HG03439 (cell line): ENCODE measurements around the gene TMEM62.
"Not testable (repeated sequence)": the region's sequence is repeated elsewhere in the genome, so short reads cannot be mapped to it uniquely, and the experiment has no call there.

ENCODE experiments used
- ATAC-seq: cut with Tn5 transposase; IDR thresholded peaks from one replicate; pipeline ENCODE4 v1.9.1; 2021; ENCODE audit warnings: mild to moderate bottlenecking, moderate library complexity; ENCODE audit not compliant: unreplicated experiment

Gene TMEM62

GRCh38 chr15:43169888-43170287, 36.5 kb downstream of the TMEM62 start:
- ATAC-seq: no peak

- ATAC-seq: not testable (repeated sequence)
Measured at GRCh38 chr15:43175656-43176309, 42.4 kb downstream of the TMEM62 start.

DNA sequence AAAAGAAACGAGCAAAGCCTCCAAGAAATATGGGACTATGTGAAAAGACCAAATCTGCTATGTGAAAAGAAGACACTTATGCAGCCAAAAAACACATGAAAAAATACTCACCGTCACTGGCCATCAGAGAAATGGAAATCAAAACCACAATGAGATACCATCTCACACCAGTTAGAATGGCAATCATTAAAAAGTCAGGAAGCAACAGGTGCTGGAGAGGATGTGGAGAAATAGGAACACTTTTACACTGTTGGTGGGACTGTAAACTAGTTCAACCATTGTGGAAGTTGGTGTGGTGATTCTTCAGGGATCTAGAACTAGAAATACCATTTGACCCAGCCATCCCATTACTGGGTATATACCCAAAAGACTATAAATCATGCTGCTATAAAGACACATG, 43.8 kb downstream of the TMEM62 start:
- ATAC-seq: not testable (repeated sequence)

GRCh38 chr15:43183270-43183669, 49.9 kb downstream of the TMEM62 start:
- no peak for ATAC-seq

GRCh38 chr15:43184407-43185124, 51.2 kb downstream of the TMEM62 start:
- peak; percentile 3 for ATAC-seq

GRCh38 chr15:43185157-43186002, 52.0 kb downstream of the TMEM62 start, which contains the start of gene CCNDBP1:
CCNDBP1 (plus strand) TSS chr15:43185403; CDS start chr15:43185499, 96 bp downstream.
- peak; percentile 92 for ATAC-seq

- ATAC-seq: peak; percentile 26
Measured at GRCh38 chr15:43186003-43186353, 52.6 kb downstream of the TMEM62 start.

DNA sequence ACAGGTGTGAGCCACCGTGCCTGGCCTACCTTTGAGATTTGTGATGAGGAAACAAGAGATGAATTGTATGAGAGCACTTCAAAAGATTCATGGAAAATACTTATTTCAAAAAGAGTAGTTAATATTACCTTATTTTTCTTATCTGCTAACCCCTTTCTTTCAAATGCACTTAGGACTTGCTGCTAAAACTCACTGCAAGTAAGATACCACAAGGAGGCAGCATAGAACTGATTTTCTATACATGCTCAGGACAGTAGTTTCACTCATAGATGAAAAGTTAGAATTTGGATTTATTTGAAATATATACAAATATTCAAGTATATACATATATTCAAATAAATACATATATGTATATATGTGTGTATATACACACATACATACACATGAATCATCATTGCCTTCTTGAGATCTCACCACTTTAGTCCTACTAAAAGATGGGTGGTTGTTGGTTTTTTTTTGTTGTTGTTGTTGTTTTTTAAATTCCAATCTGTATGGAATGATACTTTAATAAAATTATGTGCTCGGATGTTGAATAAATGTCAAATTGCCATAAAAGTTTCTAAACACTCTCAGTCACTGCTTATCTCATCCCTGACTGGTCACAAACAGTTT, 54.3 kb downstream of the TMEM62 start:
- no peak for ATAC-seq

- ATAC-seq: no peak
Measured at GRCh38 chr15:43189296-43189695, 55.9 kb downstream of the TMEM62 start.

- ATAC-seq: no peak
Measured at GRCh38 chr15:43190178-43190577, 56.8 kb downstream of the TMEM62 start.

DNA sequence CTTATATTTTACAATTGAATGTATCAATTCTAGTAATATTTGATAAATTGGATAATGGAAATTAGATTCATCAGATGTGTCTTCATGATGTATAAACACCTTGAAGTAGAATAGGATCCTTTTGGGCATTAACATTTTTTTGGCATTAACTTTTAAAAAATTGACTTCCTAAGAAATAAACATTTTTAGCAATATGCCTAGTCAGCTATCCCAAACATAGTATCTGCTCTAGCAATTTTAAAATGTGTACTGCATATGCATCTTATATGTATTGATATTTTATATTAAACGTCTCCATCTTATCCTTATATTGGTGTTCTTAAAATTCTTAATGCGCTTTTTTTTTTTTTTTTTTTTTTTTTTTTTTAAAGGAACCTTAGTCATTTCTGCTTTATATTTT, 60.3 kb downstream of the TMEM62 start:
- ATAC-seq: no peak

- ATAC-seq: no peak
Measured at GRCh38 chr15:43194795-43195194, 61.4 kb downstream of the TMEM62 start.

DNA sequence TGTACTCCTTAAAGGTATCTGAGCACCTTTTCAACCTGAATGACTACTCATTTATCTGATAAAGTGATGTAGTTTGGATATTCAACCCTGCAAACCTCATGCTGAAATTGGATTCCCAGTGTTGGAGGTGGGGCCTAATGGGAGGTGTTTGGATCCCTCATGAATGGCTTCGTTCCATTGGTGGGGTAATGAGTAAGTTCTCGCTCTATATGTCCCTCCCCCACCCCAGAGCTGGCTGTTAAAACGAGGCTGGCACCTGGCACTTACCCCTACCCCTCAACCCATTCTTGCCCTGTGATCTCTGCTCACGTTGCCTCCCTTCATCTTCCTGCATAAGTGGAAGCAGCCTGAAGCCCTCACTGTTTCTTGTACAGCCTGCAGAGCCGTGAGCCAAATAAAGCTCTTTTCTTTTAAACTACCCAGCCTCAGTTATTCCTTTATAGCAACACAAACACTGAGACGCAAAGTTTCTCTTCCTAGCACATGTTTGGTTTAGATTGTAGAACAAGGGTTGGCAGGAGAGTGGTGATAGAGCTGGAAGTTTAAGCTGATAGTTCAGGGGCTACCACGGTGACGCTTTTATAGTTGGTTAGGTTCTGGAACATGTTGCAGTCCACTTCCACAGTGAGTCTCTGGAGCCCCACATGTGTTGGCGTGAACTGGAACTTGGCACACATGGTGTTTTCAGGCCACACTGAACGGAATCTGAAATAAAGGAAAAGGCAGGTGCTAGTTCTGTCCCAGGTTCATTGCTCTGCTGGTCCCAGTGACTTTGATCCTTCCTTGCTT, 63.6 kb downstream of the TMEM62 start:
- no peak for ATAC-seq

DNA sequence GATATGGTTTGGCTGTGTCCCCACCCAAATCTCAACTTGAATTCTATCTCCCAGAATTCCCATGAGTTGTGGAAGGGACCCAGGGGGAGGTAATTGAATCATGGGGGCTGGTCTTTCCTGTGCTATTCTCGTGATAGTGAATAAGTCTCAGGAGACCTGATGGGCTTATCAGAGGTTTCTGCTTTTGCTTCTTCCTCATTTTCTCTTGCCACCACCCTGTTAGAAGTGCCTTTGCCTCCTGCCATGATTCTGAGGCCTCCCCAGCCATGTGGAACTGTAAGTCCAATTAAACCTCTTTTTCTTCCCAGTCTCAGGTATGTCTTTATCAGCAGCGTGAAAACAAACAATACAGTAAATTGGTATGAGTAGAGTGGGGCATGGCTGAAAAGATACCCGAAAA, 64.4 kb downstream of the TMEM62 start:
- not testable (repeated sequence) for ATAC-seq

- ATAC-seq: not testable (repeated sequence)
Measured at GRCh38 chr15:43198556-43198955, 65.2 kb downstream of the TMEM62 start.

DNA sequence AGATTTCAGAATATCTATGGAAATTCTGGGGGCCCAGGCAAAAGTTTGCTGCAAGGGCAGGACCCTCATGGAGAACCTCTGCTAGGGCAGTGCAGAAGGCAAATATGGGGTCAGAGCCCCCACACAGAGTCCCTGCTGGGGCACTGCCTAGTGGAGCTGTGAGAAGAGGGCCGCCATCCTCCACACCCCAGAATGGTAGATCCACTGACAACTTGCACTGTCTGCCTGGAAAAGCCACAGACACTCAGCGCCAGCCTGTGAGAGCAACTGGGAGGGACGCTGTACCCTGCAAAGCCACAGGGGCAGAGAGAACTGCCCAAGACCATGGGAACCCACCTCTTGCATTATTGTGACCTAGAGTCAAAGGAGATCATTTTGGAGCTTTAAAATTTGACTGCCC, 65.6 kb downstream of the TMEM62 start:
- no peak for ATAC-seq

DNA sequence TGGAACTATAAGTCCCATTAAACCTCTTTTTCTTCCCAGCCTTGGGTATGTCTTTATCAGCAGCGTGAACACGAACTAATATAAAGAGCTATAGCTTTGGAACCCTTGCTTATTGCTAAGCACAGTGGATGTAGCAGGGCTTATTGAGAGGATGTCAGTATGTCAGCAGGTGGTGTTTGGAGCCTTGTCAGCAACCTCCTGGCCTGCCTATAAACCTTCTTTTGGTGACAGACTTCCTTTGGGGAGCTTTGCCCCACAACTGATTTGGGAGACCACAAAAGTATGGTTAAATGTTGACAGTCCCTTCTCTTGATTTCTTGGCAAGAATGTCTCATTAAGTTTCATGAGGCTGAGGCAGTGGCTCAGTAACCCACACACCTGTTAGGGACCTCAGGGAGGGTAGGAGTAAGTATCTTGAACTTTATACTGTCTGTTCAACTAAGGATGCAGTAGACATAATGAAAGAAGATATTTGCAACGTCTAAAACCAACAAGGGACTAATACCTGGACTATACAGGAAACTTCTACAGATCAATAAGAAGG, 66.6 kb downstream of the TMEM62 start:
- ATAC-seq: no peak

DNA sequence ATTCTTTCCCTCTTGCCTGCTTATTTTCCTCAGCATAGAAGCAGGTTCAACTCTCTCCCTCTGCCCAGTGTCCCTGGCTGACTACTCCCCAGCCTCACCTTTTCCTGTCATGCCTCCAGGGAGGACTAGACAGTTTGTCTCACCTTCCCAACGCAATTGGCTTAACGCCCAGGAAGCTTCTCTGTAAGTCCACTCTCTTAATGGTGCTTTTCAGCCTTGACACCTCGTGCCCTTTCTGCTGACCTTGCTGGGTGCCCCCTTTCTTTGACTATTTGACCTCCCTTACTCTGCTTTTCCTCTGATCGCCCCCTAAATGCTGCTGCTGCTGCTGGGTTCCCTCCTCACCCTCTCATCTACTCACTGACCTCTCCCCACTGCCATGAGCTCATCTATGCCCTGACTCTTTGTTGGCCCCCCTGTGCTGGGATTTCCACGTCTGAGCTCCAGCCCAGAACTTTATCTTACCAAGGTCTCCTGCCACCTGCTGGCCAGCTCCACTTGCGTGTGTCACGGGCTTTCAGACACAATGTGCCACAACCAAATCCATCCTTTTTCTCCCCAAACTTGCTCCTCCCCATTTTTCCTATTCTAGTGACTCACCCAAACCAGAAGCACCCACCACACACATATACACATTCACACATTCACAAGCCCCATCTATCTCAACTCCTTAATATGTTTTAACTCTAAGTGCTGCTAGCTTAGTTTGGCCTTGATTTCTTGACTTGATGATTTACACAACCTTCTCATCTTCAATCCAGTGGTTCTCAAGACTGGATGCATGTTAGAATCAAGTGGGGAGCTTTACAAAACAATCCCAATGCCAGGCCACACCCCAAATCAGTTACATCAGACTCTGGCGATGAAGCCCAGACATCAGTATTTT, 70.9 kb downstream of the TMEM62 start:
- ATAC-seq: no peak

DNA sequence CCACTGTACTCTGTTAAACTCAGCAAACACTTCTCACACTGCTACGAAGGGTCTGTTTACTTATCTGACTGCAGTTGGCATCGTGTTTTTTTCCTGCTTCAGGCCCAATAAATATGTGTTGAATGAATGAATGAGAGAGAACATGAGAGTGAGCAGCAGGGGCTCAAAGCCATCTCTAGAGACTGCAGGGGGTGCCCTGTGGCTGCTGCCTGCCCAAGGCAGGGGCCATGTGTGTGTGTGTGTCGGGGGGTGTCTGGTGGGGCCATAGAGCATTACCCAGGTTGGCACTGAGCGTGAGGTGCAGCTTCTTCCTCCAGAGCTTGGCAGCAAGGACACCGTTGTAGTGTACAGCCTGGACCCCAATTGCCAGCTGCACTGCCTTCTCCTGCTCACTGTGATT, 72.7 kb downstream of the TMEM62 start:
- no peak for ATAC-seq
